ENCODE data around the gene RAP1GAP.

- TF ChIP-seq, protein P1, sequence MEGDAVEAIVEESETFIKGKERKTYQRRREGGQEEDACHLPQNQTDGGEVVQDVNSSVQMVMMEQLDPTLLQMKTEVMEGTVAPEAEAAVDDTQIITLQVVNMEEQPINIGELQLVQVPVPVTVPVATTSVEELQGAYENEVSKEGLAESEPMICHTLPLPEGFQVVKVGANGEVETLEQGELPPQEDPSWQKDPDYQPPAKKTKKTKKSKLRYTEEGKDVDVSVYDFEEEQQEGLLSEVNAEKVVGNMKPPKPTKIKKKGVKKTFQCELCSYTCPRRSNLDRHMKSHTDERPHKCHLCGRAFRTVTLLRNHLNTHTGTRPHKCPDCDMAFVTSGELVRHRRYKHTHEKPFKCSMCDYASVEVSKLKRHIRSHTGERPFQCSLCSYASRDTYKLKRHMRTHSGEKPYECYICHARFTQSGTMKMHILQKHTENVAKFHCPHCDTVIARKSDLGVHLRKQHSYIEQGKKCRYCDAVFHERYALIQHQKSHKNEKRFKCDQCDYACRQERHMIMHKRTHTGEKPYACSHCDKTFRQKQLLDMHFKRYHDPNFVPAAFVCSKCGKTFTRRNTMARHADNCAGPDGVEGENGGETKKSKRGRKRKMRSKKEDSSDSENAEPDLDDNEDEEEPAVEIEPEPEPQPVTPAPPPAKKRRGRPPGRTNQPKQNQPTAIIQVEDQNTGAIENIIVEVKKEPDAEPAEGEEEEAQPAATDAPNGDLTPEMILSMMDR (IDR thresholded peaks at IDR 0.05): no peak
- no peak for TF ChIP-seq POLR2AphosphoS5 (IDR thresholded peaks at IDR 0.05; ENCODE audit: insufficient read depth in 1 of 2, low read depth in 1 of 2)
These were observed 85.1 kb downstream of the RAP1GAP start for GRCh38 chr1:21584096-21584495.

Data from vagina (tissue), 2 donors.